OCI-M1 (cell line): ENCODE results near the gene PHF13.
A peak's percentile ranks its signal among the peaks of the same experiment; 100 is the strongest.

Experiments used
- DNase-seq: peaks from one replicate; lab custom pipeline; 2025; lab: John Stamatoyannopoulos, UW

The PHF13 gene

GRCh38 chr1:6602669-6603237 is 10.8 kb upstream of the PHF13 start, which contains the start of gene KLHL21:
TSS of gene KLHL21 (minus strand) at chr1:6602869. CDS start at chr1:6602817, 52 bp downstream.
- peak; percentile 92 for DNase-seq

GRCh38 chr1:6603238-6603914 is 10.2 kb upstream of the PHF13 start:
- no peak for DNase-seq

- no peak for DNase-seq
These were observed 9.5 kb upstream of the PHF13 start for GRCh38 chr1:6603915-6604558.

- peak; percentile 78 for DNase-seq
These were observed 730 bp upstream of the PHF13 start for GRCh38 chr1:6612641-6613360.

- DNase-seq = peak; percentile 59
These were observed 743 bp downstream of the PHF13 start for GRCh38 chr1:6614019-6614928.

- peak; percentile 26 for DNase-seq
These were observed 1.6 kb downstream of the PHF13 start for GRCh38 chr1:6614929-6615785.

- no peak for DNase-seq
These were observed 5.5 kb downstream of the PHF13 start for GRCh38 chr1:6619045-6619444.

- no peak for DNase-seq
These were observed 8.2 kb downstream of the PHF13 start for GRCh38 chr1:6621429-6622391.

- no peak for DNase-seq
These were observed 9.0 kb downstream of the PHF13 start for GRCh38 chr1:6622396-6623152.

- DNase-seq = no peak
These were observed 9.9 kb downstream of the PHF13 start for GRCh38 chr1:6623269-6623965.

- peak; percentile 90 for DNase-seq
These were observed 11.4 kb downstream of the PHF13 start, which contains the start of gene THAP3 for GRCh38 chr1:6624710-6625583. TSS of gene THAP3 (plus strand) at chr1:6624868. CDS start at chr1:6625219, 351 bp downstream.

- DNase-seq = peak; percentile 60
These were observed 12.1 kb downstream of the PHF13 start for GRCh38 chr1:6625584-6626149.

GRCh38 chr1:6627031-6627430 is 13.5 kb downstream of the PHF13 start:
- DNase-seq = no peak

GRCh38 chr1:6627841-6628545 is 14.5 kb downstream of the PHF13 start:
- DNase-seq = no peak

GRCh38 chr1:6628971-6629479 is 15.5 kb downstream of the PHF13 start:
- DNase-seq = no peak

- DNase-seq = no peak
These were observed 16.5 kb downstream of the PHF13 start for GRCh38 chr1:6630027-6630426.
